Activated CD4-positive, alpha-beta T cell treated with anti-CD3 and anti-CD28 coated beads for 4 hours (primary cell): ENCODE results near the gene OR4C3.
"Not testable (repeated sequence)": the region's sequence is repeated elsewhere in the genome, so short reads cannot be mapped to it uniquely, and the experiment has no call there.

ENCODE experiments used
- DNase-seq, 2 donors: peaks; one replicate each; pipeline ENCODE4 v3.0.0-alpha.2; 2020

The OR4C3 gene

GRCh38 chr11:48324620-48325019 is at the start of gene OR4C3:
Gene OR4C3, plus strand, starts transcription at chr11:48324920. Its CDS starts 102 bp downstream, at chr11:48325022.
- not testable (repeated sequence) for DNase-seq

GRCh38 chr11:48305923-48306322 is 18.8 kb upstream of the OR4C3 start, which contains the start of gene OR4S1:
Gene OR4S1, plus strand, starts transcription at chr11:48306223. Its CDS starts 0 bp downstream, at chr11:48306223.
- no peak for DNase-seq

GRCh38 chr11:48307760-48308386 is 16.8 kb upstream of the OR4C3 start:
- DNase-seq: peak; percentile 47 to 56

GRCh38 chr11:48313590-48313989 is 11.1 kb upstream of the OR4C3 start:
- DNase-seq: not testable (repeated sequence)

- DNase-seq: not testable (repeated sequence)
These were observed 4.9 kb upstream of the OR4C3 start for GRCh38 chr11:48319813-48320212.

GRCh38 chr11:48341466-48341865 is 16.7 kb downstream of the OR4C3 start:
- no peak for DNase-seq

- not testable (repeated sequence) for DNase-seq
These were observed 17.8 kb downstream of the OR4C3 start for GRCh38 chr11:48342505-48342904.

GRCh38 chr11:48346286-48346685 is 21.6 kb downstream of the OR4C3 start:
- DNase-seq: not testable (repeated sequence)

GRCh38 chr11:48354013-48354412 is 29.3 kb downstream of the OR4C3 start:
- no peak for DNase-seq

GRCh38 chr11:48354677-48355076 is 30.0 kb downstream of the OR4C3 start:
- no peak for DNase-seq

- not testable (repeated sequence) for DNase-seq
These were observed 36.6 kb downstream of the OR4C3 start for GRCh38 chr11:48361289-48361688.

- DNase-seq: no peak
These were observed 41.6 kb downstream of the OR4C3 start, which contains the start of gene OR4C5 for GRCh38 chr11:48366365-48366764. Gene OR4C5, minus strand, starts transcription at chr11:48366465. Its CDS starts 0 bp downstream, at chr11:48366465.
